HCT116 (cell line): ENCODE results near the gene NXT1. TPM values are rescaled to one million over a fixed set of nuclear protein-coding genes. Genes with fewer than 3 reads are reported as not detected.

Experiments
- ATAC-seq: fragments of 200-7000 bp; cut with Tn5 transposase; 2 replicates; pipeline ENCODE4 v1.9.1; 2020; ENCODE audit warnings: mild to moderate bottlenecking, moderate library complexity
- BruUV-seq: library from RNA; stranded (reverse); fragments of 400-500 nt; replicated peaks from 2 replicates; lab custom pipeline; 2021; lab: Mats Ljungman, UMichigan
- CTCF ChIA-PET: fragments of 300-600 bp; sonication (Branson Sonifier 250); formaldehyde crosslinking; loops from one replicate; lab custom pipeline; 2021; ENCODE audit warnings: antibody characterized with exemption; lab: Charles Lee
- POLR2A ChIA-PET: fragments of 300-600, 350-600 bp; sonication (Branson Sonifier 250); formaldehyde crosslinking; loops from one replicate; lab custom pipeline; 2021; ENCODE audit warnings: antibody characterized with exemption; lab: Charles Lee
- RAD21 ChIA-PET, 2 experiments: fragments of 300-600 bp; sonication (Branson Sonifier 250); formaldehyde crosslinking; loops; one replicate each; lab custom pipeline; 2023; ENCODE audit warnings: low total read pairs in 2 of 2; ENCODE audit not compliant: uncharacterized antibody in 2 of 2, unreplicated experiment in 2 of 2, low non-redundant PET in 1 of 2; lab: Charles Lee
- DNase-seq: peaks from one replicate; pipeline ENCODE4 v3.0.0-alpha.2; 2010; ENCODE audit warnings: low read depth, low spot score
- H2AFZ ChIP-seq: fragments of 200-600 bp; shearing (Covaris generic), sonication (generic); 2 replicates; pipeline ENCODE4 v1.6.1; 2017; ENCODE audit warnings: low read depth, mixed run types, mixed read lengths, antibody characterized with exemption, low read length; ENCODE audit not compliant: poor library complexity, severe bottlenecking
- H3K27ac ChIP-seq: 2 replicates; pipeline ENCODE4 v1.5.1; 2012; ENCODE audit warnings: low read depth, low read length
- H3K27me3 ChIP-seq: fragments of 200-600 bp; sonication (generic); 2 replicates; pipeline ENCODE4 v1.6.1; 2016; ENCODE audit warnings: mixed run types, low read length, mixed read lengths; ENCODE audit not compliant: insufficient read depth
- H3K36me3 ChIP-seq, 2 experiments: fragments of 200-500 bp in 1 of 2; fragments of 200-600 bp in 1 of 2; sonication (Bioruptor generic) in 1 of 2; sonication (generic) in 1 of 2; 2 replicates each; pipeline versions ENCODE4 v1.5.1 to v1.6.1; 2014 to 2016; ENCODE audit warnings: low read length in 2 of 2, inconsistent platforms in 1 of 2, mixed read lengths in 1 of 2, mixed run types in 1 of 2; ENCODE audit not compliant: insufficient read depth in 2 of 2, control insufficient read depth in 1 of 2
- H3K4me1 ChIP-seq, 2 experiments: fragments of 200-600 bp in 1 of 2; sonication (generic) in 1 of 2; 2 replicates each; pipeline versions ENCODE4 v1.5.1 to v1.6.1; 2012 to 2017; ENCODE audit warnings: low read length in 2 of 2, inconsistent platforms in 1 of 2, mild to moderate bottlenecking in 1 of 2, mixed read lengths in 1 of 2, mixed run types in 1 of 2, moderate library complexity in 1 of 2; ENCODE audit not compliant: insufficient read depth in 2 of 2, control insufficient read depth in 1 of 2
- H3K4me2 ChIP-seq: fragments of 200-600 bp; sonication (generic); 2 replicates; pipeline ENCODE4 v1.6.1; 2017; ENCODE audit warnings: mixed run types, low read length, mixed read lengths
- H3K4me3 ChIP-seq, 2 experiments: fragments of 200-600 bp in 1 of 2; sonication (generic) in 1 of 2; replicated peaks in 1 of 2; 2 replicates each; pipeline ENCODE4 v1.5.1; 2011 to 2016; ENCODE audit warnings: low read length in 2 of 2, control low read depth in 1 of 2, low read depth in 1 of 2, mild to moderate bottlenecking in 1 of 2, mixed read lengths in 1 of 2, mixed run types in 1 of 2
- H3K79me2 ChIP-seq: fragments of 200-600 bp; sonication (generic); 2 replicates; pipeline ENCODE4 v1.6.1; 2017; ENCODE audit warnings: mild to moderate bottlenecking, mixed run types, low read length, moderate library complexity, mixed read lengths; ENCODE audit not compliant: insufficient read depth
- H3K9ac ChIP-seq: fragments of 200-600 bp; sonication (generic); 2 replicates; pipeline ENCODE4 v1.6.1; 2016; ENCODE audit warnings: low read length, mixed read lengths
- H3K9me2 ChIP-seq: fragments of 200-600 bp; sonication (generic), shearing (Covaris generic); 2 replicates; pipeline ENCODE4 v1.6.1; 2017; ENCODE audit warnings: mixed run types, mild to moderate bottlenecking, moderate library complexity; ENCODE audit not compliant: insufficient read depth
- H3K9me3 ChIP-seq, 2 experiments: fragments of 200-500 bp in 1 of 2; fragments of 200-600 bp in 1 of 2; sonication (Bioruptor generic) in 1 of 2; sonication (generic) in 1 of 2; 2 replicates each; pipeline ENCODE4 v1.6.1; 2014 to 2017; ENCODE audit warnings: low read length in 2 of 2, mixed read lengths in 2 of 2, inconsistent platforms in 1 of 2, low read depth in 1 of 2, mild to moderate bottlenecking in 1 of 2, mixed run types in 1 of 2, moderate library complexity in 1 of 2; ENCODE audit not compliant: control insufficient read depth in 1 of 2, insufficient read depth in 1 of 2
- H4K20me1 ChIP-seq: fragments of 200-600 bp; sonication (generic), shearing (Covaris generic); 2 replicates; pipeline ENCODE4 v1.6.1; 2017; ENCODE audit warnings: mixed run types, mild to moderate bottlenecking, moderate library complexity; ENCODE audit not compliant: insufficient read depth
- CBX3 ChIP-seq: IDR thresholded peaks from 2 replicates; pipeline ENCODE4 v1.6.1; 2012; ENCODE audit warnings: low read depth
- CEBPB ChIP-seq: IDR thresholded peaks from 2 replicates; pipeline ENCODE4 v1.6.1; 2012; ENCODE audit warnings: low read depth
- EGR1 ChIP-seq: IDR thresholded peaks from 2 replicates; pipeline ENCODE4 v1.6.1; 2012; ENCODE audit warnings: low read depth
- ELF1 ChIP-seq: IDR thresholded peaks from 2 replicates; pipeline ENCODE4 v1.6.1; 2012; ENCODE audit warnings: low read depth, borderline replicate concordance
- EZH2phosphoT487 ChIP-seq: fragments of 200-600 bp; IDR thresholded peaks from 2 replicates; pipeline ENCODE4 v1.6.1; 2018; ENCODE audit warnings: antibody characterized with exemption, borderline replicate concordance
- FOSL1 ChIP-seq: IDR thresholded peaks from 2 replicates; pipeline ENCODE4 v1.6.1; 2012; ENCODE audit warnings: low read depth
- JUND ChIP-seq: IDR thresholded peaks from 2 replicates; pipeline ENCODE4 v1.6.1; 2012
- POLR2A ChIP-seq: IDR thresholded peaks from 2 replicates; pipeline ENCODE4 v1.7.0; 2011; ENCODE audit warnings: borderline replicate concordance; ENCODE audit not compliant: insufficient read depth, insufficient read length; ENCODE audit errors: extremely low read depth
- POLR2AphosphoS5 ChIP-seq: IDR thresholded peaks from 2 replicates; pipeline ENCODE4 v1.6.1; 2011; ENCODE audit warnings: mild to moderate bottlenecking, low read depth, low read length, moderate library complexity
- RAD21 ChIP-seq: IDR thresholded peaks from 2 replicates; pipeline ENCODE4 v1.6.1; 2012; ENCODE audit warnings: low read depth, mild to moderate bottlenecking
- REST ChIP-seq: IDR thresholded peaks from 2 replicates; pipeline ENCODE4 v1.6.1; 2012; ENCODE audit warnings: low read depth
- SIN3A ChIP-seq: IDR thresholded peaks from 2 replicates; pipeline ENCODE4 v1.6.1; 2012; ENCODE audit warnings: low read depth
- SP1 ChIP-seq: IDR thresholded peaks from 2 replicates; pipeline ENCODE4 v1.6.1; 2012; ENCODE audit warnings: low read depth
- SRF ChIP-seq: IDR thresholded peaks from 2 replicates; pipeline ENCODE4 v1.6.1; 2012; ENCODE audit warnings: low read depth
- TCF7L2 ChIP-seq: IDR thresholded peaks from 2 replicates; pipeline ENCODE4 v1.7.0; 2011; ENCODE audit warnings: borderline replicate concordance, inconsistent platforms; ENCODE audit not compliant: insufficient read depth, insufficient read length; ENCODE audit errors: extremely low read depth
- YY1 ChIP-seq: IDR thresholded peaks from 2 replicates; pipeline ENCODE4 v1.6.1; 2011; ENCODE audit warnings: low read length, low read depth, moderate library complexity, mild to moderate bottlenecking; ENCODE audit not compliant: insufficient replicate concordance; ENCODE audit errors: extremely low read depth
- ZFX ChIP-seq: fragments of 450-650 bp; IDR thresholded peaks from 2 replicates; pipeline ENCODE4 v1.6.1; 2017
- ZNF274 ChIP-seq: fragments of 200-500 bp; sonication (Bioruptor generic); IDR thresholded peaks from 2 replicates; pipeline ENCODE4 v1.6.1; 2014; ENCODE audit warnings: mild to moderate bottlenecking, low read depth, low read length, inconsistent platforms
- intact Hi-C: fragments of 100-400 bp; cut with micrococcal nuclease; formaldehyde crosslinking; loops from 2 replicates; pipeline ENCODE4 v1.10.0; 2022
- total RNA-seq: library from RNA; stranded (reverse); gene quantifications from one replicate; pipeline ENCODE4 v1.2.1, GENCODE V29; 2021; ENCODE audit not compliant: unreplicated experiment
- TF ChIP-seq, protein P1 (sequence below): IDR thresholded peaks from 2 replicates; pipeline ENCODE4 v1.6.1; 2011; ENCODE audit warnings: mild to moderate bottlenecking, low read length, moderate library complexity; ENCODE audit not compliant: insufficient replicate concordance; ENCODE audit errors: extremely low read depth
- TF ChIP-seq, protein P2 (sequence below): IDR thresholded peaks from 2 replicates; pipeline ENCODE4 v1.6.1; 2012
- TF ChIP-seq, protein P3 (sequence below): IDR thresholded peaks from 2 replicates; pipeline ENCODE4 v1.6.1; 2012

The NXT1 gene
- total RNA-seq, 1 experiment from 2014 or later: 29.9 TPM

- peaks cover 0 to 7% of the 10 kb centered on the region in 2 experiments; a peak in 1 of 4 replicates for H3K36me3 ChIP-seq
- TF ChIP-seq, protein P1, sequence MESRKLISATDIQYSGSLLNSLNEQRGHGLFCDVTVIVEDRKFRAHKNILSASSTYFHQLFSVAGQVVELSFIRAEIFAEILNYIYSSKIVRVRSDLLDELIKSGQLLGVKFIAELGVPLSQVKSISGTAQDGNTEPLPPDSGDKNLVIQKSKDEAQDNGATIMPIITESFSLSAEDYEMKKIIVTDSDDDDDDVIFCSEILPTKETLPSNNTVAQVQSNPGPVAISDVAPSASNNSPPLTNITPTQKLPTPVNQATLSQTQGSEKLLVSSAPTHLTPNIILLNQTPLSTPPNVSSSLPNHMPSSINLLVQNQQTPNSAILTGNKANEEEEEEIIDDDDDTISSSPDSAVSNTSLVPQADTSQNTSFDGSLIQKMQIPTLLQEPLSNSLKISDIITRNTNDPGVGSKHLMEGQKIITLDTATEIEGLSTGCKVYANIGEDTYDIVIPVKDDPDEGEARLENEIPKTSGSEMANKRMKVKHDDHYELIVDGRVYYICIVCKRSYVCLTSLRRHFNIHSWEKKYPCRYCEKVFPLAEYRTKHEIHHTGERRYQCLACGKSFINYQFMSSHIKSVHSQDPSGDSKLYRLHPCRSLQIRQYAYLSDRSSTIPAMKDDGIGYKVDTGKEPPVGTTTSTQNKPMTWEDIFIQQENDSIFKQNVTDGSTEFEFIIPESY: no peak
- TF ChIP-seq POLR2A (peak; percentile 82), REST (no peak), ZFX (peak; percentile 77), EGR1 (peak; percentile 34; the same call in 1 of the 2 replicates), ZNF274 (no peak), JUND (no peak), SIN3A (peak; percentile 85; the same call in 1 of the 2 replicates), CEBPB (peak; percentile 99), TCF7L2 (peak; percentile 62), FOSL1 (no peak), ELF1 (peak; percentile 66; the same call in 1 of the 2 replicates), CBX3 (0 out of 2 replicates have a peak, but pooled peaks have one; percentile 50), SP1 (peak; percentile 90), YY1 (peak; percentile 38), SRF (peak; percentile 87), POLR2AphosphoS5 (peak; percentile 86), RAD21 (no peak), EZH2phosphoT487 (no peak)
- TF ChIP-seq, protein P2, sequence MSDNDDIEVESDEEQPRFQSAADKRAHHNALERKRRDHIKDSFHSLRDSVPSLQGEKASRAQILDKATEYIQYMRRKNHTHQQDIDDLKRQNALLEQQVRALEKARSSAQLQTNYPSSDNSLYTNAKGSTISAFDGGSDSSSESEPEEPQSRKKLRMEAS: peak; percentile 96
- TF ChIP-seq, protein P3, sequence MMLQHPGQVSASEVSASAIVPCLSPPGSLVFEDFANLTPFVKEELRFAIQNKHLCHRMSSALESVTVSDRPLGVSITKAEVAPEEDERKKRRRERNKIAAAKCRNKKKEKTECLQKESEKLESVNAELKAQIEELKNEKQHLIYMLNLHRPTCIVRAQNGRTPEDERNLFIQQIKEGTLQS: peak; percentile 95; the same call in 1 of the 2 replicates
Measured at GRCh38 chr20:23361476-23362391, 11.1 kb downstream of the NXT1 start, which contains the start of gene GZF1. Gene GZF1 (plus strand): TSS chr20:23362182. CDS start chr20:23364384, 2,202 bp downstream.

More at GRCh38 chr20:23361476-23362391, 11.1 kb downstream of the NXT1 start, which contains the start of gene GZF1:
- Histone ChIP-seq H3K27me3 (no peaks in the 10 kb centered on the region), H3K9ac (peak within 1 kb of the TSS; percentile 96), H3K9me3 (no peaks in the 10 kb centered on the region), H3K4me3 (peak within 1 kb of the TSS; percentile 79 to 82), H3K4me1 (peaks cover 24 to 39% of the 10 kb centered on the region in 2 experiments), H3K27ac (peak within 1 kb of the TSS; percentile 96), H3K9me2 (no peaks in the 10 kb centered on the region), H3K79me2 (peaks cover 48% of the 10 kb centered on the region), H4K20me1 (no peaks in the 10 kb centered on the region), H3K4me2 (peak within 1 kb of the TSS; percentile 97), H2AFZ (no peak within 1 kb of the TSS)
- intact Hi-C loops: loop anchor here (10.0 kb wide), 1 partner anchor 53 kb away; no protein-coding TSS in a partner anchor
- ChIA-PET CTCF (no interaction called here), POLR2A (interaction anchor here (0.5 to 1.0 kb wide), 2 partner anchors 12 to 261 kb away, joined by 4 to 5 read pairs; no protein-coding TSS in a partner anchor), RAD21 (no interaction called here)
- DNase-seq (peak; percentile 92), ATAC-seq (peak; percentile 83)
- no TSS peak for BruUV-seq
